Effector CD8-positive, alpha-beta T cell (primary cell): ENCODE measurements around the gene IREB2.
"Not testable (repeated sequence)": the region's sequence is repeated elsewhere in the genome, so short reads cannot be mapped to it uniquely, and the experiment has no call there.

Experiments used
- DNase-seq: peaks from one replicate; lab custom pipeline; 2025; lab: John Stamatoyannopoulos, UW

Gene IREB2

GRCh38 chr15:78434711-78435110, 3.3 kb upstream of the IREB2 start:
- DNase-seq, result not testable (repeated sequence)

DNA sequence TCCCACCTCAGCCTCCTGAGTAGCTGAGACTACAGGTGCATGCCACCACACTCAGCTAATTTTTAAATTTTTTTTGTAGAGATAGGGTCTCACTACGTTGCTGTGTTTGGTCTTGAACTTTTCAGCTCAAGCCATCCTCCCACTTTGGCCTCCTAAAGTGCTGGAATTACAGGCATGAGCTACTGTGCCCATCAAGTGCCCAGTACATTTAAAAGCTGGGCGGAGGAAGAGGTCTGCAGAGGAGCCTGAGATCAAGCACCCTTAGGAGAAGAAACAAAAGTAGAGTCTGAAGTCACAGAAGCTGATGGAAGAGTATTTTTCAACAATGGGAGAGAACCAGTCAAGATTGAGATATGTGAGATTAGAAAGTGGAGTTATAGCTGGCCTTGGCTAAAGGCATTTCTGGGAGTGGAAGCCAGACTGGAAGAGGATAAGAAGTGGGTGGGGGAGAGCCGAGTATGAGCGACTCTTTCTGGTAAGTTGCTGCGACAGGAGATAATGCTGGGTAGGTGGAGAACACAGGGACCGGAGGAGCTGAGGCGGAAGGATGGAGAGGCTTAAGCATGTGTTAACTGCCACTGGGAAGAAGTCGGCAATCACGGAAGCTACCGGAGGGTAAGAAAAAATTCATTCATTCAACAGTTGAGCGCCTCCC, 782 bp upstream of the IREB2 start:
- DNase-seq, result no peak

DNA sequence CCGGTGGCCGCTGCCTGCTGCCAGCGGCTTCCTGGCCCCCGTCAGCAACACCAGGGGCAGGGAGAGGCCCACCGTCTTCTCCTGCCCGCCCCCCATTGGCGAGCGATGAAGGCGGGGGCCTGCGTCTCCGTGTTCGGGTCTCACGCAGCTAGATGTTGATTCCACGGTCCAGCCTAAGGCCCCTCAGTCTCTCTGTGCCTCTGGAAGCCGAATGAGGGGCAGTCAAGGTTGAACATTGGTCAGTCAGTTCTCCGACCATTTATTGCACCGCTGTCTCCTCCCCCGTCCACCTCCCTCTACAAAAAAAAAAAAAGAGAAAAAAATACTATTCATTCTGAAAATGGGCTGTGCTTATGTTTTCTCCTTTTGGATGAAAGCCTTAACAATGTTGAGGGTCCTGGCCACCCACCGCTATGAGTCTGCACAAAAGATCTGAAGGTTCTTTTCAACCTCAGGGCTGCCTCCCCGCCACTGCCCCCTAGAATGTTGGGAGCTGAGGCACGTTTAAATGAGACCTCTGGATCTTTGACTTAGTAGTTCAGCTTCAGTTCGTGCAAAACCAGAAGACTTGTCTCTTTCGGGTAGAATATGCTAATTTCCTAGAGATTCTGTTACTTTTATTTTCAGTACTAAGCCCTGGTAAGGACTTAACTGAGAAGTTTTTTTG, 736 bp downstream of the IREB2 start:
- peak; percentile 43 for DNase-seq

GRCh38 chr15:78440375-78441373, 2.7 kb downstream of the IREB2 start:
- DNase-seq, result no peak

- DNase-seq, result no peak
Observed at GRCh38 chr15:78444255-78444654, 6.2 kb downstream of the IREB2 start.

GRCh38 chr15:78445875-78446274, 7.9 kb downstream of the IREB2 start:
- DNase-seq, result no peak

GRCh38 chr15:78446551-78446950, 8.5 kb downstream of the IREB2 start:
- DNase-seq, result no peak

DNA sequence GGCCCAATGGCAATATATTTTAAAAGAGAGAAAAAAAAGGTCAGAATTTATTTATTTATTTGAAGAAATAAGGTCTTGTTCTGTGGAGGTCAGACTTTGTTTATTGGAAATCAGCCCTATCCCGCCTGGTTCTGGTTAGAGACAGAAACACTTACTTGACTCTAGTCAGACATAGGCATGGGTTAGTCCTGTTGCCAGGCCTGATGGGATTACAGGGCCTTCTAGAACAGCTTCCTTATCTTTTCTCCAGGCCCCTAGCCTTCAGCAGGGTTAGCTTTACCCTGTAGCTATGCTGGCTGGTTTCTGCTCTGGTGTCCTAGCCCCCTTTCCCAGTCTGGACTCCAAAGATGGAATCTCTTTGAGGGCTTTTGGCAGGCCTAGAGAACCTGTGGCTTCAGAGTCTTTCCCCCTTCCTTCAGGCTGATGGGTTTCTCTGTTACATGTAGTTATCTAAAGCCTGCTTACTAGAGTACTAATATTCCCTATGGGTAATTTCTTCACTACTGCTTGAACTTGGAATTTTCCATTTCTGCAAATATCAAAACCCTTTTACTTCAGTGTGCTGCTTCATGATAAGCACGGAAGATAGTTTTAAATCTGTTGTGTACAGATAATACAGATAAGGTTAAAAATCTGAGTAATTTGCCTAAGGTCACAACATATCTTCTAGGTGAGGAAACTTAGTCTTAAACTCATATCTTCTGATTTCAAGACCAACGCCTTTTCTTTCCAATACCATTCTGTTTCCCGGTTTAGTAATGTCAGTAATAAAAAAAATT, 10.6 kb downstream of the IREB2 start:
- no peak for DNase-seq

DNA sequence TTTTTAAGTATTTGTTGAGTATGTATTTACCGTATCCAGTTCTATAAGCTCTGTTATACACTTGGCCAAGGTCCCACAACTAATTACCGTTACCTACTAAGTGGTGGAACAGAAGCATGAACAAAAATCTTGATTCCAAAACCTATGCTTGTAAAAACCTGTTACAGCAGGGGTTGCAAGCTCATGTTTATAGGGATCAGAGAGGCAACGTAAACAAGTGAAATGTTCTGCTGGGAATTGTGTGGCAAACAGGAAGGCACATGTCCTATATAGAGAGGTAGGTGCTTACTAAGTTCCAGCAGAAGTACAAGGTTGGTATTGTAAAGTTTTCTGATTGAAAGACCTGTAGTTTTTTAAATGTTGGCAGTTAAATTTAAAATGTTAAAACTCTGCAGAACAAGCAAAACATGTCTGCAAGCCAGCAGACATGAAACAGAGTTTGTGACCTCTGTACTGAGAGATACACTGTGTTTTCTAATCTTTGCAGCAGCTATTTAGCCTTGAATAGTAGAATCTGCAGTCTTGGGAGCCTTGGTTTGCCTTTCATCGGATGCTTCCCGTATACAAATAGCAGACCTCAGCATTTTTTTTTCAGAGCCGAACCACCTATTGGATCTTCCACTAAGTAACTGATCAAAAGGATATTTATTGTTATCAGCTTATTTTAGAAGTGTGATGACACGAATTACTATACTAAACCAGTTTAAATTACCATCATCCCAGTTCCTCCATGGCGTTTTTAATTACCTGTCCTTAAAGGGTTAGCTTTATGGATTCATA, 11.4 kb downstream of the IREB2 start:
- DNase-seq, result no peak

GRCh38 chr15:78450285-78450858, 12.4 kb downstream of the IREB2 start:
- DNase-seq, result no peak

DNA sequence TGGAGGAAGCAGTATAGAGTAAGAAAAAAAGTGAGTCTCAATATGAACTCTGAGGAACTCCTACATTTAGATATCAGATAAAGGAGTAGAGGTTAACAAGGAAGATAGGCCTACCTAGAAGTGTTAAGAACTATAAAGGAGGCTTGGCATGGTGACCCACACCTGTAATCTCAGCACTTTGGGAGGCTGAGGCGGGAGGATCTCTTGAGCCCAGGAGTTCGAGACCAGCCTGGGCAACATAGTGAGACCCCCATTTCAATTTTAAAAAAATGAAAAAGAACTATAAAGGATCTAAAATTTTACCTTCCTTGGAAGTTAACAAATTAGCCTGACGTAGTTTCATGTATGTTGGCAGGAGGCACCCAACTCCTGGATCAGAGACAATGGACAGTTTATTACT, 14.5 kb downstream of the IREB2 start:
- DNase-seq, result no peak

DNA sequence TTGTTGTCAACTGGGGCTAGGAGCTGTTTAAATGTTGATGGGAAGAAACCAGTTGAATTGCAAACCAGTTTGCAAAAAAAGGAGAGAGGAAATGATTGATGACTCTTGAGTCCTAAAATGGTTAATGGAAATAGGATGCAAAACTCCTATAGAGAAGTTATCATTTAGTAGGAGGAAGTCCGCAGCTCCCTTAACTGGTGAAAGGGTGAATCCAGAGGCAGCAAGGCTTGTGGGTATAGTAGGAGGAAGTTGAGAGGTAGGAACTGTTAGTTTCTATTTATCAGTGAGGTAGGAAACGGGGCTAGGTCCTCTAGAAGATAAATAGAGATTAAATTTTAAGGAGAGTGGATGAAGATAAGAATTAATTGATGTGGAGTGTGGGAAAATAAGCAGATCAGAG, 15.4 kb downstream of the IREB2 start:
- DNase-seq, result no peak

DNA sequence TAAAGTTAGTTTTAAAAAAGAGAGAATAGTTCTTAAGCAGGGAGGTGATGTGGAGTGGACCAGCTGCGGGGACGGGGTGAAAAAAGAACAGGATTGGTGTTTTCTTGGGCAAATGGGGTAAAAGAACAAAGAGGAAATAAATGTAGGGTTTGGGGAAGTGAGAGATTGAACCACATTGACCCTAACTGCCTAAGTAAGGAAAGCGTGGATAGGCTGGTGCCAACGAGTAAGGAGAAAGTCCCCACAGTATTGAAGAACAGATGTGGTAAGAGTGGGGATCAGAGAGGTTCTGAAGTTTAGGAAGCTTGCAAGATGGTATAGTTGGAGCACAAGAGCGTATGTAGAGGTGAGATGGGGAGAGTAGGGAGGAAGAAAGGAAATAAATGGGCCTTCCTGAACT, 17.0 kb downstream of the IREB2 start:
- DNase-seq, result no peak

DNA sequence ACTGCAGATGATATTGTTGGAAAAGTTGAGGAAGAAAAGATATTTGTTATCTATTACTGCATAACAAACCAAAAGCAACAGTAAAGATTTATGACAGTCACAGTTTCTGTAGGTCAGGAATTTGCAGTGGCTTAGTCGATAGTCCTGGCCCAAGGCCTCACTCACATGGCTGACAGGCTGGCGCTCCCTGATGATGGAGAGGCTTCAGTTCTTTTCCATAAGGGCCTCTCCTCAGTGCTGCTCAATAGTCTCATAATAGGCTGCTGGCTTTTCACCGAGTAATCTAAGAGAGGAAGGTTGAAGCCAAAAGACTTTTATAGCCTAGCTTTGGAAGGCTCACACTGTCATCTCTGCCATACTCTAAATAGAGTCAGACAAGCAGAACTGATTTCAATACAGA, 17.7 kb downstream of the IREB2 start:
- no peak for DNase-seq

- DNase-seq, result no peak
Observed at GRCh38 chr15:78456426-78456825, 18.4 kb downstream of the IREB2 start.

DNA sequence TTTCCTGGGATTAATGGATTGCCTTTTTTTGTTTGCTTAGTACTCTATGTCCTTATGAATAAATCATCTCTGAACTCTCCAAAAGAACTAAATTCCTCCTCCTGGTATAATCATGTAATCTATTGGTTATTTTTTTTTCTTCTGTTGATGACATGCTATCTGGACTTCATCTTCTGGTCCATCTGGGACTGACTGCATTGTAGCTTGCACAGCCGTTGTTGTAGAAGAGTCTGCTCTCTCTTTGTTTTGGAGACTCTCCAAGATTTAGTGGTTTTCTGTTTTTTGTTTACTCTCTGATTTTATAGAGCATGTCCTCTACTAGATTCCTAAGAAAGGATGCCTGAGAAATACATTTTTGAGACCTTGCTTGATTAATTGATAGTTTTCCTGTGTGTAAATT, 19.1 kb downstream of the IREB2 start:
- no peak for DNase-seq

- no peak for DNase-seq
Observed at GRCh38 chr15:78460737-78461136, 22.7 kb downstream of the IREB2 start.

GRCh38 chr15:78461171-78461888, 23.3 kb downstream of the IREB2 start:
- no peak for DNase-seq

GRCh38 chr15:78469031-78469430, 31.0 kb downstream of the IREB2 start:
- no peak for DNase-seq

GRCh38 chr15:78477295-78477694, 39.3 kb downstream of the IREB2 start:
- no peak for DNase-seq
